HG03103 (cell line): Measurements from ENCODE around the gene ASXL1.
A peak's percentile ranks its signal among the peaks of the same experiment; 100 is the strongest.
"Not testable (repeated sequence)": the region's sequence is repeated elsewhere in the genome, so short reads cannot be mapped to it uniquely, and the experiment has no call there.

ENCODE experiments used
- ATAC-seq: cut with Tn5 transposase; IDR thresholded peaks from one replicate; pipeline ENCODE4 v1.9.1; 2021; ENCODE audit warnings: low read depth; ENCODE audit not compliant: unreplicated experiment

Gene ASXL1

DNA sequence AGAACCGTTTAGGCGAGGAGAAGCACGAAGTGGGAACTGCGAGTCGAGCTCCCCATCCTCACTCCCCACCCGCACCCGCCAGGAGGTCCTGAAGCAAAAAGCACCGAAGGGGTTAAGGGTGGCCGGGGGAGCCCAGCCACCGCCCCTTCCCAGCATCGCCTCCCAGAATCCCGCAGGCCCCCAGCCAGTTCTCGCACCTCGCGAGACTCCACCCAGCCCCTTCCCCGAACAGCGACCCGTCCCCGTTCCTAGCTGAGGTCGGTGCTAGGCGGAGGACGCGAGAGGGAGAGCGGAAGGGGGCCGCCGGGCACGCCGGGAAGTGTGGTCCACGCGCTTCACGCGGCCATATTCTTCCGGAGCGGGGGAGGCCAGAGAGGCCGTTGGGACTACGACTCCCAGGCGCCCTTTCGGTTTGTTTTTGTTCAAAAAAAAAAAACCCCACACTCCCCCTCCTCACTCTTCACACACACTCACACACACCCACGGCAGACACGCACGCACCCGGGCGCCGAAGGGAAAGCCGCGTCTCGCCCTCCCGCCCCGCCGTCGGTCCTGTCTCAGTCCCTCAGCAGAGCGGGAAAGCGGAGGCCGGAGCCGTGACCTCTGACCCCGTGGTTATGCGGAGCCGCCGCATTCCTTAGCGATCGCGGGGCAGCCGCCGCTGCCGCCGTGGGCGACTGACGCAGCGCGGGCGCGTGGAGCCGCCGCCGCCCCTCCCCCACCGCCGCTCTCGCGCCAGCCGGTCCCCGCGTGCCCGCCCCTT is at the start of gene ASXL1:
Gene ASXL1 (plus strand): TSS at position 463 of the 763 bp plus-strand sequence. CDS start 445 bp downstream, outside the sequence.
- ATAC-seq, result peak; percentile 51

DNA sequence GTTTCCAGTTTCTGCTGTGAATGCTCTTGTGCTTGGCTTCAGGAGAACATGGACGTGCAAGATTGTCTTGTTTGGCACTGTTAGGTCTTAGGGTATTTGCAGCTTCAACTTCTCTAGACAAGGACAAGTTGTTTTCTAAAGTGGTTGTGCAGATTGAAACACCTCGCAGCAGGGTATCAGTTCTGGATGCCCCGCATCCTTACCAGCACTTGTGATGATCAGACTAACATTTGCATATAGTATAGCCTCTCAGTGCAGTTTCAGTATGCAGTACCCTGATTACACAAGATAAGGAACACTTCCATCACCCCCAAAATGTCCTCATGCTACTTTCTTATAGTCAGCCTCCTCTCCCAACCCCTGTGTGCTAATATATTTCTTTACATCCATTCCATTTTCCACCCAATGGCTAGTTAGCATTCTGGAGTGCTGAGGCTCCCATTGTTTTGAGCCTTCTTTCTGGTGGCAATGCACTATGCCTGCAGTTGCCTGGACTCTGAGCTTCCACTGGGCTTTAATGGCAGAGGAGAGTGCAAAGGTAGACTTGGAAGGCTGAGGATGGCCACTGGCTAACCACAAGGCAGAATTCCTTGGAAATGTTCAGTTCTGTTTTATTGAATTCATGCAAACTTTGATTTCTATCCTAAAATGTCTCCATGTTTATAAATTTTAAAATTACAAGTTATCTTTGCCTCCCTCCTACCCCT is 45.3 kb upstream of the ASXL1 start:
- no peak for ATAC-seq

DNA sequence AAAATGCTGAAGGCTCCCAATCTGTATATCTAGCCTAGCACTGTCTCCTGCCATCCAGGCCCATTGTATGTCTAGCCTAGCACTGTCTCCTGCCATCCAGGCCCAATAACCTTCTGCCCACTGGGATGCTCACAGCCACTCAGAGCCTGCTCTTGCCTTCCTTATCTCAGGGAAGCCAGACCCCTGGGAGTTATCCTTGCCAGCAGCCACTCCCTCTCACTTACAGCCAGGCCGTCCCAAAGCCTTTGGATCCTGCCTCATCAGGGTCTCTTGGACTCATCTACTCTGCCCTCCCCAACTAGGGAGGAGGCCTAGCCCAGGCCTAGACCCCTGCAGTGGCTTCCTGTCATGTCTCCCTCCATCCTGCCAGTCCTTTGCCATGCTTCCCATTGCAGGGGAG is 43.4 kb upstream of the ASXL1 start:
- ATAC-seq, result no peak

DNA sequence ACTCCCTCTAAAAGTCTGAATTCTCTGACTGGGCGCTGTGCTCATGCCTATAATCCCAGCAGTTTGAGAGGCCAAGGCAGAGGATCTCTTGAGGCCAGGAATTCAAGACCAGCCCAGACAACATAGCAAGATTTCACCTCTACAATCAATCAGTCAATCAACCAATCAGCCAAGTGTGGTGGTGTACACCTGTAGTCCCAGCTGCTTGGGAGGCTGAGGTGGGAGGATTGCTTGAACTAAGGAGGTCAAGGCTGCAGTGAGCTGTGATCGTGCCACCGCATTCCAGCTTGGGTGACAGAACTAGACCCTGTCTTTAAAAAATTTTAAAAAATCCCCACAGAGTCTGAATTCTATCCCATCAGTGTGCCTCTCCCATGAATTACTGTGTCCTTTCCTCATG is 42.7 kb upstream of the ASXL1 start:
- no peak for ATAC-seq

DNA sequence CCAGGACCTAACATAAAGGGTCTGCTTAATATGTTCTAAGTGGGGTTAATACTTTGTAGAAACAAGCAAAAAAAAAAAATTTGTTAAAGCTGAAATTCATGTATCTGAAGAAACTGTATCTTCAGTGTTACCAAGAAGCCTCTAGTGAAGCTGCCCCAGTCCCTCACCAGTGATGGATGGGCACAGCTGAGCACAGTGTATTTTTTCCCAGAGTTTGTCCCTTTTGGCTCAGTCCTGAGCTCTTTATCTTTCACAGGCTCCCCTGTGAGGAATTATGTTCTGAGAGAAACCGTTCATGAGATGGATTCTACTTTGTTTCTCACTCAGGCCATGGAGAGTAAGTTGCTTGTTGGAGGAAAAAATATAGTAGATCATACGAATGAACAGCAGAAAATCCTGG is 42.2 kb upstream of the ASXL1 start:
- no peak for ATAC-seq

DNA sequence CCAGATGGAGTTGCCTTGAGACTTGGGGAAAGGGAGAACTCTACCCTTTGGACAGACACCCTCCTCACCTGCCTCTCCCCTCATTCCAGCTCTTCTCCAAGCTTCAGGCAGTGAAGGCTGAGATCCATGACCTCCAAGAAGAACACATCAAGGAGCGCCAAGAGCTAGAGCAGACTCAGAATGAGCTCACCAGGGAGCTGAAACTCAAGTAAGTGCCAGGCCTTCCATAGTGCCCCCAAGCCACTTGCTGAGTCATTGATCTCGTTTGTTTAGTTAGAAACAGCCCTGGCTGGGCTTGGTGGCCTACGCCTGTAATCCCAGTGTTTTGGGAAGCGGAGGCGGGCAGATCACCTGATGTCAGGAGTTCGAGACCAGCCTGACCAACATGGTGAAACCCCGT is 41.5 kb upstream of the ASXL1 start:
- ATAC-seq, result no peak

DNA sequence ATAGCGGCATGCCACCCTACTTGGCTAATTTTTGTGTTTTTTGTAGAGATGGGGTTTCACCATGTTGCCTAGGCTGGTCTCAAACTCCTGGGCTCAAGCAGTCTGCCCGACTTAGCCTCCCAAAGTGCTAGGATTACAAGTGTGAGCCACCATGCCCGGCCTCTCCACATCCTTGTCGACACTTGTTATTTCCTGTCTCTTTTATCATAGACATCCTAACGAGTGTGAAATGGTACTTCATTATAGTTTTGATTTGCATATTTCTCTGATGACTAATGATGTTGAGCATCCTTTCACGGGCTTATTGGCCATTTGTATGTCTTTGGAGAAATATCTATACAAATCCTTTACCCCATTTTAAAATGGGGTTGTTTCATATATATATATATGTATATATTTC is 39.0 kb upstream of the ASXL1 start:
- no peak for ATAC-seq

DNA sequence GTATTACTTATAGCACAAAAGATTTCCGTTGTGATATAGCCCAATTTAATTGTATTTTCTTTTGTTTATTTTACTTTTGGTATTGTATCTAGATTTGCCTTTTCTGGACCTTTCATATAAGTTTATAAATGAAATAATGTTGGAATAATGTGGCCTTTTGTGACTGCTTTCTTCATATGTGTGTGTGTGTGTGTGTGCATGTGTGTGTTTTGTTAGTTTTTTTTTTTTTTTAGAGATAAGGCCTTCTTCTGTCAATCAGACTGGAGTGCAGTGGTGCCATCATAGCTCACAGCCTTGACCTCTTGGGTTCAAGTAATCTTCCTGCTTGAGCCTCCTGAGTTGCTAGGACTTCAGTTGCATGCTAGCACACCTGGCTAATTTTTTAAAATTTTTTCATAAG is 37.8 kb upstream of the ASXL1 start:
- ATAC-seq, result no peak

DNA sequence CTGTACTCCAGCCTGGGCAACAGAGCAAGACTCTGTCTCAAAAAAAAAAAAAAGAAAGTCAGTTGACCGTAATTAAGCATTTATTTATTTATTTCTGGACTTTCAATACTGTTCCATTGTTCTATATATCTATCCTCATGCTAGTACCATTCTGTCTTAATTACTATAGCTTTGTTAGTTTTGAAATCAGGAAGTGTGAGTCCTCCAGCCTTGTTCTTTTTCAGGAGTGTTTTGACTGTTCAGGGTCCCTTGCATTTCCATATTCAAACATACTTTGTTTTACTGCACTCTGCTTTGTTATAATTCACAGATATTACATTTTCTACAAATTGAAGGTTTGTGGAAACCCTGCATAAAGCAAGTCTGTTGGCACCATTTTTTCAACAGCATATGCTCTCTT is 36.7 kb upstream of the ASXL1 start:
- ATAC-seq, result no peak

DNA sequence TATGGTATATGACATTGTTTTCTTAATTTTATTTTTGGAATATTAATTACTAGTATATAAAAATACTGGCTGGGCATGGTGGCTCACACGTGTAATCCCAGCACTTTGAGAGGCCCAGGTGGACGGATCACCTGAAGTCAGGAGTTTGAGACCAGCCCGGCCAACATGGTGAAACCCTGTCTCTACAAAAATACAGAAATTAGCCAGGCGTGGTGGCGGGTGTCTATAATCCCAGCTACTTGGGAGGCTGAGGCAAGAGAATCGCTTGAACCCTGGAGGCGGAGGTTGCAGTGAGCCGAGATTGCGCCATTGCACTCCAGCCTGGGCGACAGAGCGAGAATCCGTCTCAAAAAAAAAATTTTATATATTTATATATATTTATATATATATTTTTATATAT is 35.9 kb upstream of the ASXL1 start:
- not testable (repeated sequence) for ATAC-seq

DNA sequence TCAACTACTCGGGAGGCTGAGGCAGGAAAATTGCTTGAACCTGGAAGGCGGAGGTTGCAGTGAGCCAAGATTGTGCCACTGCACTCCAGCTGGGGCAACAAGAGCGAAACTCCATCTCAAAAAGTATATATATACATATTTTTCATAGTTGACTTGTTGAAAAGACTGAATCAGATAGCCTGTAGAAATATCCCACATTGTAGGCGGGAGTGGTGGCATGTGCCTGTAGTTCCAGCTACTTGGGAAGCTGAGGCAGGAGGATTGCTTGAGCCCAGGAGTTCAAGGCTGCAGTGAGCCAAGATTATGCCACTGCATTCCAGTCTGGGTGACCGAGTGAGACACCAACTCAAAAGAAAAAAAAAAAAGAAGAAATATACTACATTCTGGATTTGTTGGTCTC is 34.4 kb upstream of the ASXL1 start:
- not testable (repeated sequence) for ATAC-seq

DNA sequence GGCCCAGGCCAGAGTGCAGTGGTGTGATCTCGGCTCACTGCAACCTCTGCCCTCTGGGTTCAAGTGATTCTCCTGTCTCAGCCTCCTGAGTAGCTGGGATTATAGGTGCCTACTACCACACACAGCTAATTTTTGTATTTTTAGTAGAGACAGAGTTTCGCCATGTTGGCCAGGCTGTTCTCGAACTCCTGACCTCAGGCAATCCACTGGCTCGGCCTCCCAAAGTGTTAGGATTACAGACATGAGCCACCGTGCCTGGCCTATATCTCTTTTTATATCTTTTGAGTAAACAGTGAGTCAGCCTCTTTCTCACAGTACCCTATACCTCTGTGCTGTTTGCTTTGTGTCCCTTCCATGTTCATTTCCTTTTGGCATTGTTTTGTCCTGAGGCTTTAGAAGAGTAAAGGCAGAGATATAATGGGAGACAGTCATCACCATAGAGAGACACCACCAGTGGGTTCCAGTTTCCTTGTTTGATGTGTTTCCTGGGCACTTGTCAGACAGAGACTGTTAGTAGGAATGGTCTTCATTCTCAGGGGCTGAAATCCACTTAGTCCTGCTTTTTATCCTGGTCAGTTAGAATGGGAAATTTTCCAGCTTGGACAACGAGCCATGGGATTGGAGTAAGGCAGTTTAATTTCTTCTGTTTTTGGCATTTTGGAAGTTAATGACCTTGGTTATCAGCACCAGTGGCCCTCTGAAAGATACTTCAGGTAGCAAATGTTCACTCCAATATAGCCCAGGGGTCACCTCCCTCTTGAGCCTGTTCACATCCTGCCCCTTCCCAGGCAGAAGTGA is 32.2 kb upstream of the ASXL1 start:
- no peak for ATAC-seq

DNA sequence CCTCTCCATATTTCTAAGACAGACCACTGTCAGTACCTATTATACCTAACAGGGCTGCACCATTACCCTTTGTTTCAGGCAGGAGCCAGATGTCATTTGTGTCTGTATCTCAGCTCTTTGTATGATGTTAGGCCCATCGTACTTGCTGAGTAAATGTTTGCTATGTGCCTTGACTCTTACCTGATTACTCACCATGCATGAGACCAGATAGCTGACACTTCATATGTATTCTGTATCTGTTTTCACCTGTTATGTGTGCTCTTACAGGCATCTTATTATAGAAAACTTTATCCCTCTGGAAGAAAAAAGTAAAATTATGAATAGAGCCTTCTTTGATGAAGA is 31.7 kb upstream of the ASXL1 start:
- no peak for ATAC-seq

DNA sequence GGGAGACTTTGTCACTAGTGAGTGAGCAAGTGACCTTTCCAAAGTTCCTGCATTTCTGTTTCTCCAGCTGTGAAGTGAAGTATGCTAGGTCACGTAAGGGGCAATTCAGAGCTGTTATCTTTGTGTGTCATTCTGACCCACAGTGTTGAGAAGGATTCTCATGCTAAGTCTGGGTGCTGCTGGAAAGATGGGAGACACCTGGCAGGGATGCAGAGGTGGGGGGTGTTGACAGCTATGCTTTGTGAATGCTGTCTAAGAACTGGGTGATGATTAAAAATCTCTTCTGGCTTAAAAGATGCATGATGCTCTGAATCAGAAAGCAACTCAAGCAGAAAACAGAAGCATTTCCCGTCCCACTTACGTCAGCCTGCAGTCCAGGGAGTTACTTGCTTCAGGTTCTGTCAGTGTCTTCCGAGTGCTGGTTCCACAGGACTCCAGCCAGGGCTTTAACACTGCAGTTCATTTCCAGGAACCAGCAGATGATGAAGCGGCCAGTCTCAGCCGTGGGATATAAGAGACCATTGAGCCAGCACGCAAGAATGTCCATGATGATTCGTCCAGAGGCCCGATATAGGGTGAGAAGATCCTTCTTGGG is 30.9 kb upstream of the ASXL1 start:
- no peak for ATAC-seq

DNA sequence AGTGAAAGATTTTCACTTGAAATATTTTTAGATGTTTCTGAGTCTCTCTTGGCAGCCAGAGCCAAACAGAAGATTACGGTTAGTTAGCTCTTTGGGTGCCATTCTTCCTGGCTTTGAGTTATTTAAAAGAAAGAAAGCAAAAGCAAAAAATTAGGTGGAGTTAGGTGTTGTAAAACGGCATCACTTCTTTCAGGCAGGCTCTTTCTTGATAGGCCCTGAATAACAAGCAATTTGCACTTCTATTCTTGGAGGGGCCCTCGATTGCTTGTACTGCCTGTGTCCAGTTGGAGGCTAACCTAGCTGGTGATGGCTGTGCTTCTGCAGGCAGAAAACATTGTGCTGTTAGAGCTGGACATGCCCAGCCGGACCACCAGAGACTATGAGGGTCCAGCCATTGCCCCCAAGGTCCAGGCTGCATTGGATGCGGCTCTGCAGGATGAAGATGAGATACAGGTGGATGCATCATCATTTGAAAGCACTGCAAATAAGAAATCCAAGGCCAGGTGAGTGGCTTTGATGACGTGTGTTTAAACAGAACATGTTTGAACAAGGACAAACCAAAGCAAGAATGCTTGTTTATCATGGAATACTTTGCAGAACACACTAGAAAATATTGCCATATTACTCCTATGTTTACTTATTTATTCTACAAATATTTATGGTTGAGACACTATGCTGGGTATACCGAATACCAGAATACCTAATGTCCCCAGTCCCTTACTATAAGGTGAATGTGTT is 28.1 kb upstream of the ASXL1 start:
- no peak for ATAC-seq

DNA sequence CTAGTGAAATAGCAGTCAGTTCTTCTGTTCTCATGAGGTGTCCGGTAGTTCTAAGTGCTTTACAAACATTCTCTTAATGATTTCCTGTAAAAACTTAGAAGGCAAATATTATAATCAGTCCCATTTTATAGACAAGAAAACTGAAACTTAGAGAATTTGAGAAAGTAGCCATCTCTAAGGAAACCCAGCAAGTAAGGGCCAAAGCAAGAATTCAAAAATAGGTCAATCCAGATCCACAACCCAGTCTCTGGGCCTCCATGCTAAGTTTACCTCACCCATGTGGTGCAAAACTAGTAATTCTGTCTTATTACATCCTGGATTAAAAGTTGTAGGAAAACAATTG is 27.6 kb upstream of the ASXL1 start:
- ATAC-seq, result no peak

DNA sequence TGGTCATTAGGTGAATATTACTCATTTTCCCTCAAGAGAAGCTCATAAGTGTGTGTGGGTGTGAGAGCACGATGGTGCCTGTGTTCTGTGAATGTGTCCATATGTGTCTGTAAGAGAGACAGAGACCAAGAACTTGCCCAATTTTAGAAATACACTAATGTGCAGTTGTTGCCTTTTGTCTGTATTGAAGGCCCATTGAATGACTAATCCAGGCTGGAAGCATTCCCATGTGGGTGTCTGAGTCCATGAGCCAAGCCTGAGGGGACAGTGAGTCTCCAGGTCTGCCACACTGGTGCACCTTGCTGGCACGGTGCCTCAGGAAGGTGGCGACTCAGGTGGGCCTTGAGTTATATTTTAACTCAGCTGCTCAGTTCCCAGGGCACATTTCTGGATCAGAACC is 25.5 kb upstream of the ASXL1 start:
- ATAC-seq, result no peak

DNA sequence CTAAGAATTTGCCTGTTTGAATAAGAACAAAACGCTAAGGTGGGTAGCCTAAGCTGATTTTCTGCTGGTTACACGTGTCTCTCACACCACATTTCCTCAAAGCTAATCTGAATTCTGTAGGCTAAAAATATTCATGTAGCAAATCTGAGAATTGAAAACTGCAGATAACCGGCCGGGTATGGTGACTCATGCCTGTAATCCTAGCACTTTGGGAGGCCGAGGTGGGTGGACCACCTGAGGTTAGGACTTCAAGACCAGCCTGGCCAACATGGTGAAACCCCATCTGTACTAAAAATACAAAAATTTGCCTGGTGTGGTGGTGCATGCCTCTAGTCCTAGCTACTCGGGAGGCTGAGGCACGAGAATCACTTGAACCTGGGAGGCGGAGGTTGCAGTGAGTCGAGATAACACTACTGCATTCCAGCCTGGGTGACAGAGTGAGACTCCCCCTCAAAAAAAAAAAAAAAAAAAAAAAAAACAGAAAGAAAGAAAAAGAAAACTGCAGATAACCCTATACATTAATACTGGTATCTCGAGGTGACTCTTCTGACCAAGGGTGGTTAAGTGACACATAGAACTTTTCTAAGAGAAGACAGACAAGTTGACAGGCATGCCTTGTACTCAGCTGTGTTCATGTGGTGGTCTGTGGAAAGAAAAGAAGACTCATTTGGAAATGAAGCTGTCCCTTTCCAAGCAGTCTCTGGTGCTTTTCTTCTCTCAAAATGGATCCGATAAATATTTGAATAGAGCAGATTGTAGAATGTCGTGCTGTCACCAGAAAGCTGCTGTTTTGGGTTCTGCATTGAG is 24.7 kb upstream of the ASXL1 start:
- peak; percentile 45 for ATAC-seq

DNA sequence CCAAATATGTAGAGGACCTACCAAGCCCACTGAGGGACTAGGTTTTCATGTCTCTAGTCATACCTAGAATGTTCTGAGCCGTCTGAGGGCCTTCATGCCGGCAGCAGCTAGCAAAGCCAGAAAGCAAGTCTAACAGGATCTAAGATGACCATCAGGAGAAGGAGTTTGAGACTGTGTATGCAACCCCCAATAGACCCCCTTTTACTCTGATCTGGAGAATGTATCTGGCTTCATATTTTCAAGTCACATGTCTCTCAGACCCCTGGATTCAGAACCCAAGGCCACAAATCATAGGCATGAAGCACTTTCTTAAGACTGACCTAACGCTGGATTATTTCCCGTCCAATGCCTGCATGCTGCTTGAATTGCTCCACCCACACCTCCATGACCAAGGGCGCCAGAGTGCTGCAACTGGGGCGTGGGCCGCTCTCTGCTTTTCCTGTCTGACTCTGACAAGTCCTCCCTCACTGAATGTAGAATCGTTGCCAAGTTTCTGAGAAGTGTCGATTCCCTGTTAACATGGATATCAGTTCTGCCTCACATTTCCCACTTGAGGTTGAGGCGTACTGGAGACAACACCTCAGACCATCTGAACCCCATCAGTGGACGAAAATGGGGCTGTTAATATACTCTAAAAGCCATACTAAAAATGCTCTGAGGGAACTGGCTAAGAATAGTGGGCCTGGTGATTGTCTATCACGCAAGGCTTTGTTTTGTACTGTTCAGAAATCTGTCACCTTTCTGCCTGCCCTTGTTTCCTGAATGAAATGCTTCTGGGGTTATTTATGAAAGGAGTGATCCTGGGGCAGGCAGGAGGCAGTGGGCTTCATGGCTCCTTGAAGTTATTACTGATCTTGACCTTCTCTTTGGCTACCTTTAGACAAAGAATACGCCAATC is 23.9 kb upstream of the ASXL1 start:
- no peak for ATAC-seq
